Right lobe of liver (tissue), 4 donors: ENCODE measurements around the gene LAG3.

ENCODE experiments used
- CTCF ChIP-seq, 4 donors: fragments of 200-600 bp in 3 of 4; fragments of 450-650 bp in 1 of 4; IDR thresholded peaks; one replicate each; pipeline versions ENCODE4 v1.5.1 to v1.8.0; 2016 to 2022; ENCODE audit warnings: antibody characterized with exemption in 4 of 4, mild to moderate bottlenecking in 2 of 4
- POLR2A ChIP-seq: fragments of 450-650 bp; IDR thresholded peaks from one replicate; pipeline ENCODE4 v1.6.1; 2017; ENCODE audit warnings: antibody characterized with exemption, mild to moderate bottlenecking
- donor health status: DM: no; HTN: no; CAD: no.
- donor health status: DM: no; HTN: no; CAD: no.
- donor health status: DM: no; HTN: yes; CAD: no.

- TF ChIP-seq CTCF (IDR thresholded peaks at IDR 0.05) = no peak
- TF ChIP-seq POLR2A = no peak
Observed at GRCh38 chr12:6792522-6793201, 20.3 kb downstream of the LAG3 start.
